ENCODE results near the gene DIPK1B. TPM values are rescaled to one million over a fixed set of nuclear protein-coding genes. Genes with fewer than 3 reads are reported as not detected.
"Not testable (repeated sequence)": the region's sequence is repeated elsewhere in the genome, so short reads cannot be mapped to it uniquely, and the experiment has no call there.

Gene DIPK1B
- total RNA-seq, 1 experiment from 2014 or later, result 13.3 TPM

GRCh38 chr9:136759001-136759400 is 46.6 kb downstream of the DIPK1B start:
- no peak for DNase-seq
- H3K4me3 ChIP-seq, result no peak overlapping the region
- no peaks in the 10 kb centered on the region for H3K9me3 ChIP-seq
- no peaks in the 10 kb centered on the region for H3K27me3 ChIP-seq
- no peaks in the 10 kb centered on the region for H3K36me3 ChIP-seq

DNA sequence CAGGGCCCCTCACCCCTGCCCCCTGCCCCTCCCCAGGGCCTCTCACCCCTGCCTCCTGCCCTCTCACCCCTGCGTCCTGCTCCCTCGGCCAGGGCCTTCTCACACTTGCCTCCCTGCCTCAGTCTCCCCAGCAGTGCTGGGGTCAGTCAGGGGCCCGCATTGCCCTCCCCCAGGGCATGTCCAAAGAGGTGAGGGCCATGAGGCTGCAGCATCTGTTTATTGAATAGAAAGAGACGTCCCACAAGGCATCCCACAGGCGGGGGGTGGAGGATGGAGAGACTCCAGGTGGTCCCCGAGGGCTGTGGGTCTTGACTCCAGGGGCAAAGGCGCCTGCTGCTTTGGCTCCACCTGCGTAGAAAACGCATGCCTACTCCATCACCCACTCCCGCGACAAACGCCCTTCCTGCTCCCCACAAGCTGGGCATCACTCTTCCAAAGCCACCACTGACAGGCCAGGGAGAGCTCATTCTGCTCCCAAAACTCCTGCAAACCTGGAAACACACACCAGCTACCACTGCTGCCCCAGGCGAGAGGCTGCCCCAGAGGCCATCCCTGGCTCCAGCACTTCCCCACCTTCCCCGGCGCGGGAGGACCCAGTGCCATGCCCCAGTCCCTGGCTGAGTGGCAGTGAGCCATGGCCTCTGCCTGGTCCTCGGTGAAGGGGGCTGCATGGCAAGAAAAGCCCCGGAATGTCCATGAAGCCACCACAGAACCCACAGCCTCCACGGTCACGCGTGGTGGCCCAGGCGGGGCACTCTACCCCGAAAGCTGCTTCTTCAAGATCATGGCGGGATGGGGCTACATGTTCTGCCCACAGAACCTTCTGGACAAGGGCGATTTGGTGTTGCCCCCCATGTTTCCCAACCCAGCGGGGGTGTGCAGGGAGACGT is 47.3 kb downstream of the DIPK1B start:
- H3K4me3 ChIP-seq, result no peak overlapping the region
- H3K9me3 ChIP-seq, result no peaks in the 10 kb centered on the region
- H3K36me3 ChIP-seq, result no peaks in the 10 kb centered on the region
- no peak for DNase-seq
- H3K27me3 ChIP-seq, result no peaks in the 10 kb centered on the region

DNA sequence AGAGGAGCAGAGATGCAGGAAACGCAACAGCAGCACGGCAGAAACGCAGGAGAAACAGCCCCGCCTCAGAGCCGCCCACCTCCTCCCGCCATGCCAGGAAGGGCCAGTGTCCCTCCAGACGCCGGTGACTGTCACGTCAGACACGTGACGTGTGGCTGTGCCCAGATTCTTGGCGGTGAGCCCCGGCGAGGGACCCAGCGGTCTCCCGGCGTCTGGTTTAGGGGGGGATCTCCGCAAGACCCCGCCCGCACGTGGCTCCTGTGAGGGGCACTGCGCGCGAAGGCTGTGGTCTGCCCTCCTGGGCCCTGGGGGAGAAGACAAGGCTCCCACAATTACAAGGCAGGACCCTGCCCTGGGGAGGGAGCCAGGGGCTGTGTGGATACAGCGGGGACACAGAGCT is 48.1 kb downstream of the DIPK1B start:
- DNase-seq, result no peak
- Histone ChIP-seq H3K27me3 (no peaks in the 10 kb centered on the region), H3K9me3 (no peaks in the 10 kb centered on the region), H3K36me3 (no peaks in the 10 kb centered on the region), H3K4me3 (no peak overlapping the region)

DNA sequence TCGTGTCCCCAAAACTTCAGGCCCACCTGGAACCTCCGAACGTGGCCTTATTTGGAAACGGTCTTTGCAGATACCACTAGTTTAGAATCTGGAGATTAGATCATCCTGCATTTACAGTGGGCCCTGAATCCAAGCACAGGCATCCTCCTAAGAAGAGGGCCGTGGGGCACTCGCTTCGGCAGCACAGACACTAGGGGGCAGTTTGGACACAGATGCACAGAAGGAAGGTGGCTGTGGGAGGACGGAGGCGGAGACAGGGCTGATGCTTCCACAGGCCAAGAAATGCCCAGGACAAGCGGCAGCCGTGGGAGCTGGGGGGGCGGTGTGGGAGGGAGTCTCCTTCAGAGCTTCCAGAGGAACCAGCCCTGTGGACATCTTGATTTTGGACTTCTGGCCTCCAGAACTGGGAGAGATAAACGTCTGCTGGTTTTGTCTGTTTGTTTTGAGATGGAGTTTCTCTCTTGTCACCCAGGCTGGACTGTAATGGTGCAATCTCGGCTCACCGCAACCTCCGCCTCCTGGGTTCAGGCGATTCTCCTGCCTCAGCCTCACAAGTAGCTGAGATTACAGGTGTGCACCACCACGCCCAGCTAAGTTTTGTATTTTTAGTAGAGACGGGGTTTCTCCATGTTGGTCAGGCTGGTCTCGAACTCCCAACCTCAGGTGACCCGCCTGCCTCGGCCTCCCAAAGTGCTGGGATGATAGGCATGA is 48.6 kb downstream of the DIPK1B start:
- not testable (repeated sequence) for H3K36me3 ChIP-seq, H3K9me3 ChIP-seq, H3K4me3 ChIP-seq, H3K27me3 ChIP-seq
- peak; percentile 70 for DNase-seq

GRCh38 chr9:136761545-136761981 is 49.2 kb downstream of the DIPK1B start:
- H3K9me3 ChIP-seq, result no peaks in the 10 kb centered on the region
- no peaks in the 10 kb centered on the region for H3K36me3 ChIP-seq
- H3K4me3 ChIP-seq, result no peak overlapping the region
- DNase-seq, result no peak
- no peaks in the 10 kb centered on the region for H3K27me3 ChIP-seq

DNA sequence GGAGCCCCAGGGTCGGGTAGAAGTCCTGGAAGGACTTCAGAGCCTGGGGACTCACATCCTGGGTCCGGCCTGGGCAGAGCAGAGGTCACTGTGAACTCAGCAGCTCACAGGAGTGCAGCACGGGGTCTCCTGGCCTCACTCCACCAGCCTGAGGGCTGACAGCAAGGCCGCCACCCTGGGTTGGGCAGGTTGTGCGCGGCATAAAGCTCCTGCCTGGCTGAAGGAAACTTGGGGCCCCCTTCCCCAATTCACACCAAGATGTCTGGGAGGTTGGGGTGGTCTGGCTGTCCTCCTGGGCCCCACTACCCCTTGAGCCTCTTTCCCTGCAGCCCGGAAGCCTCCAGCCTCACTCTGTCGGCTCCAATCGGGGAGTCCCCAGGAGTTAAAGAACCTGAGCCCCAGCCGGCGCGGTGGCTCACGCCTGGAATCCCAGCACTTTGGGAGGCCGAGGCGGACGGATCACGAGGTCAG is 49.9 kb downstream of the DIPK1B start:
- no peaks in the 10 kb centered on the region for H3K27me3 ChIP-seq

DNA sequence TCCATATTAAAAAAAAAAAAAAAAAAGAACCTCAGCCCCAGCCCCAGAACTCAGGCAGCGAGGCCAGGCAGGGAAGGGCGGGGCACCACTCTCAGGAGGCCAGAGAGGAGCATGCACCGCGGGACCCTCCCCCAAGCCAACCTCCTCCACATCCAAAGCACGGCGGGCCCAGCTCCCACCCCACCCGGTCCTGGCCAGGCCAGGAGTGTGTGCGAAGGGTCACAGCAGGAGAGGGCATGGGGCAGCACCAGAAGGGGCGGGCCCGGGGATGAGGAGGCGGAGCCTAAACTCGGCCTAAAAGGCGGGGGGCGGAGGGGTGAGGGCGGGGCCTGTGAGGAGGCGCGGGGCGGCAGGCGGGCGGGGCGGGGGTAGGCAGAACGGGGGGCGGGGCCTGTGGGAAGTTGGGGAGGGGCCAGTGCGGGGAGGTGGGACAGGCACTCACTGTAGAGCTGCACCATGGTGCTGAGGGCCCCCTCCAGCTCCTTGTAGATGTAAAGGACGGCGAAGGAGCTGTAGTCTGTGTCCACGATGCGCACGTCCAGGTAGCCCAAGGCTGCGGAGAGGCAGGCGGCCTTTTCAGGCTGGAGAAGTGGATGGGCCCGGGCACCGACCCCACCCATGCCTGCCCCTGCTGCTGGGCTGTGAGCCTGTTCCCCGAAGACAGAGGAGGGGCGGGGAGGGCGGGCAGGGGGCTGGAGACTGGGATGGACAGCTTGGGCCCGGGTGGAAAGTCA is 50.7 kb downstream of the DIPK1B start:
- Histone ChIP-seq H3K9me3 (no peaks in the 10 kb centered on the region), H3K4me3 (no peak overlapping the region), H3K36me3 (no peaks in the 10 kb centered on the region), H3K27me3 (peaks cover 6% of the 10 kb centered on the region; the same call in 1 of the 2 replicates)
- DNase-seq, result peak; percentile 25

More for the DNA sequence above, 49.9 kb downstream of the DIPK1B start:
- no peaks in the 10 kb centered on the region for H3K9me3 ChIP-seq
- DNase-seq, result no peak
- no peaks in the 10 kb centered on the region for H3K36me3 ChIP-seq
- no peak overlapping the region for H3K4me3 ChIP-seq

DNA sequence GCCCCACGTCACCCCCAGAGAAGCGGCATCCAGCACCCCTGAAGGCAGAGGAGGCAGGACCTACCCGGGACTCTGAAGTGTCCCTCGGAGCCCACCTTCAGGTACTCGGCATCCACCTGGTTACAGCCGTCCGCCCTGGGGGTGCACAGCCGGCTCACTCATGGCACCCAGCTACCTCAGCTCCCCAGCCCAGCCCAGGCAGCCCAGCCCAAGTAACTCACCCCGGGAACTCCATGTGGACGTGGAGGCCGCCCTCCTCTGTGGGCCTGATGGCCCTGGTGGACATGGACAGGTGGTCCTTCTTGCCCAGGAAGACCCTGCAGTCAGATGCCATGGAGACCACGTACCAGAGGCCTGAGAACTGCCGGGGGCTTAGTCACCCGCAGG is 51.3 kb downstream of the DIPK1B start:
- no peaks in the 10 kb centered on the region for H3K36me3 ChIP-seq
- no peak for DNase-seq

GRCh38 chr9:136764301-136764891 is 52.0 kb downstream of the DIPK1B start, which contains the start of gene LCN15:
LCN15 (minus strand) TSS chr9:136764518; CDS start chr9:136764488, 30 bp downstream.
- Histone ChIP-seq H3K4me3 (no peak within 1 kb of the TSS), H3K9me3 (no peaks in the 10 kb centered on the region), H3K27me3 (peaks cover 10% of the 10 kb centered on the region; the same call in 1 of the 2 replicates), H3K36me3 (no peaks in the 10 kb centered on the region)
- no peak for DNase-seq

More for the DNA sequence above, 51.3 kb downstream of the DIPK1B start:
- H3K4me3 ChIP-seq, result no peak overlapping the region
- no peaks in the 10 kb centered on the region for H3K9me3 ChIP-seq
- peaks cover 8% of the 10 kb centered on the region; the same call in 1 of the 2 replicates for H3K27me3 ChIP-seq

DNA sequence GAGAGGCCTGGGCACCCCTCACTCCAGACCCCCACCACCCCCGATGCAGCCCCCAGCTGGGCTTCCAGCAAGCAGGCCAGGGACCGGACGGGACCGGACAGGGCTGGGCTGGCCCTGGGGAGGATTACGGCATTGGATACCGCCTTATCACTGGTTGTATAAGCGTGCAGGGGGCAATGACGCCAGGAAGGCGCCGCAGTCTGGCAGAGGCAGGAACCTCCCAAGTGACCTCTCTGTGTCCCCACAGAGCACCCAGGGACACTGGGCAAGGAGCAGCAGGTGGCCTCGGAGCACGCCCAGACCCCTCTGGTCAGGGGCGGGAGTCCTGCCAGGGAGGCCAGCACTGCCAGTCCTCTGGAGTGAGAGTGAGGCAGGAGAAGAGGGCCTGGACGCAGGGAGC is 52.7 kb downstream of the DIPK1B start:
- Histone ChIP-seq H3K4me3 (no peak overlapping the region), H3K9me3 (no peaks in the 10 kb centered on the region)

GRCh38 chr9:136765745-136766409 is 53.5 kb downstream of the DIPK1B start:
- peaks cover 10% of the 10 kb centered on the region; the same call in 1 of the 2 replicates for H3K27me3 ChIP-seq
- H3K9me3 ChIP-seq, H3K36me3 ChIP-seq, H3K4me3 ChIP-seq, DNase-seq: not testable (repeated sequence)

More for the DNA sequence above, 52.7 kb downstream of the DIPK1B start:
- Histone ChIP-seq H3K27me3 (peaks cover 10% of the 10 kb centered on the region; the same call in 1 of the 2 replicates), H3K36me3 (no peaks in the 10 kb centered on the region)
- DNase-seq, result no peak

DNA sequence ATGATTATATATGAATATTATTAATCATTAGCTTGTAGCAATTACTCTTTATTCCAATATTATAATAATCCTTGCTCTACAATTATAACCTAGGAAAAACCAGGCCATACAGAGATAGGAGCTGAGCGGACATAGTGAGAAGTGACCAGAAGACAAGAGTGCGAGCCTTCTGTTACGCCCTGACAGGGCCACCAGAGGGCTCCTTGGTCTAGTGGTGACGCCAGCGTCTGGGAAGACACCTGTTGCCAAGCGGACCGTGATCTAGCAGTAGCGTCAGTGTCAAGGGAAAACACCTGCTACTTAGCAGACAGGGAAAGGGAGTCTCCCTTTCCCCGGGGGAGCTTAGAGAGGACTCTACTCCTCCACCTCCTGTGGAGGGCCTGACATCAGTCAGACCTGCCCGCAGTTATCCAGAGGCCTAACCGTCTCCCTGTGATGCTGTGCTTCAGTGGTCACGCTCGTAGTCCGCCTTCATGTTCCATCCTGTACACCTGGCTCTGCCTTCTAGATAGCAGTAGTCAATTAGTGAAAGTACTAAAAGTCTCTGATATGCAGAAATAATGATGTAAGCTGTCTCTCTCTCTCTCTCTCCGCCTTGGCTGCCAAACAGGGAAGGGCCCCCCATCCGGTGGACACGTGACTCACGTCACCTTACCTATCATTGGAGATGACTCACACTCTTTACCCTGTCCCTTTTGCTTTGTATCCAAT is 54.2 kb downstream of the DIPK1B start:
- not testable (repeated sequence) for H3K36me3 ChIP-seq, H3K4me3 ChIP-seq, H3K9me3 ChIP-seq
- peak; percentile 58 for DNase-seq
- peaks cover 10% of the 10 kb centered on the region; the same call in 1 of the 2 replicates for H3K27me3 ChIP-seq

GRCh38 chr9:136769710-136770191 is 57.4 kb downstream of the DIPK1B start:
- Histone ChIP-seq H3K36me3 (no peaks in the 10 kb centered on the region), H3K4me3 (no peak overlapping the region), H3K9me3 (peaks cover 7% of the 10 kb centered on the region; the same call in 1 of the 2 replicates), H3K27me3 (peaks cover 10% of the 10 kb centered on the region; the same call in 1 of the 2 replicates)
- DNase-seq, result no peak

- no peaks in the 10 kb centered on the region for H3K36me3 ChIP-seq
- no peak for DNase-seq
- H3K9me3 ChIP-seq, result peaks cover 7% of the 10 kb centered on the region; the same call in 1 of the 2 replicates
- H3K4me3 ChIP-seq, result no peak overlapping the region
- peaks cover 10% of the 10 kb centered on the region; the same call in 1 of the 2 replicates for H3K27me3 ChIP-seq
These were observed 59.6 kb downstream of the DIPK1B start for GRCh38 chr9:136771907-136772415.
